Uterus (tissue), 4 donors: ENCODE data around the gene HAO2. TPM values are rescaled to one million over a fixed set of nuclear protein-coding genes. Genes with fewer than 3 reads are reported as not detected.
"Not testable (repeated sequence)": the region's sequence is repeated elsewhere in the genome, so short reads cannot be mapped to it uniquely, and the experiment has no call there.

Source experiments
- DNase-seq, 2 donors: peaks; one replicate each; pipeline ENCODE4 v3.0.0-alpha.2; 2019 to 2020
- H3K27ac ChIP-seq, 2 donors: fragments of 200-600 bp; sonication (generic); 1 replicate in 1 of 2; 2 replicates in 1 of 2; pipeline ENCODE4 v1.5.1; 2016 to 2018
- H3K27me3 ChIP-seq, 2 donors: fragments of 200-600 bp; sonication (generic); one replicate each; pipeline ENCODE4 v1.5.1; 2018 to 2019; ENCODE audit warnings: control low read depth in 1 of 2
- H3K36me3 ChIP-seq, 2 donors: fragments of 200-600 bp; sonication (generic); one replicate each; pipeline ENCODE4 v1.5.1; 2019; ENCODE audit warnings: control low read depth in 1 of 2
- H3K4me1 ChIP-seq, 2 donors: fragments of 200-600 bp; sonication (generic); one replicate each; pipeline ENCODE4 v1.5.1; 2018 to 2019; ENCODE audit warnings: control low read depth in 1 of 2
- H3K4me3 ChIP-seq, 2 donors: fragments of 200-600 bp; sonication (generic); 1 replicate in 1 of 2; 2 replicates in 1 of 2; pipeline ENCODE4 v1.5.1; 2018 to 2019; ENCODE audit warnings: mild to moderate bottlenecking in 1 of 2
- H3K9me3 ChIP-seq, 2 donors: fragments of 200-600 bp; sonication (generic); one replicate each; pipeline ENCODE4 v1.5.1; 2019; ENCODE audit warnings: control low read depth in 1 of 2
- CTCF ChIP-seq, 4 experiments: fragments of 200-600 bp in 2 of 4; fragments of 450-650 bp in 2 of 4; sonication (generic) in 2 of 4; IDR thresholded peaks; one replicate each; pipeline ENCODE4 v1.5.1; 2016 to 2019; ENCODE audit warnings: antibody characterized with exemption in 4 of 4, mild to moderate bottlenecking in 2 of 4, moderate library complexity in 1 of 4
- POLR2A ChIP-seq, 2 donors: fragments of 450-650 bp; IDR thresholded peaks; one replicate each; pipeline ENCODE4 v1.6.1; 2016; ENCODE audit warnings: antibody characterized with exemption in 2 of 2, mild to moderate bottlenecking in 1 of 2, moderate library complexity in 1 of 2
- intact Hi-C: fragments of 100-400 bp; cut with DNase I; formaldehyde crosslinking; loops from one replicate; pipeline ENCODE4 v1.15.1; 2023; ENCODE audit warnings: low total_unique reads
- total RNA-seq, 4 donors: library from RNA; depleted of rRNA in 3 of 4; stranded (reverse); fragments of >200 nt in 3 of 4; gene quantifications; one replicate each; pipeline versions ENCODE4 v1.1.0 to v1.2.4, GENCODE V29; 2014 to 2023
- donor health status: DM: yes; HTN: yes; CAD: no.

HAO2 gene
- total RNA-seq, 4 donors from 2014 or later: 0.90 to 1.4 TPM; not detected in 2

GRCh38 chr1:119372503-119373086 lies 4.0 kb downstream of the HAO2 start:
- no peak for DNase-seq
- Histone ChIP-seq H3K4me3 (no peak overlapping the region), H3K27ac (no peak overlapping the region), H3K36me3 (no peaks in the 10 kb centered on the region), H3K4me1 (no peaks in the 10 kb centered on the region), H3K27me3 (no peaks in the 10 kb centered on the region), H3K9me3 (no peaks in the 10 kb centered on the region)
- intact Hi-C loops: no loop called here
- TF ChIP-seq POLR2A (IDR thresholded peaks at IDR 0.05) (no peak), CTCF (IDR thresholded peaks at IDR 0.05) (no peak)

- no peak overlapping the region for H3K4me3 ChIP-seq
- no peak for DNase-seq
- intact Hi-C loops: no loop called here
- H3K9me3 ChIP-seq: no peaks in the 10 kb centered on the region
- H3K27ac ChIP-seq: no peak overlapping the region
- no peaks in the 10 kb centered on the region for H3K4me1 ChIP-seq
- H3K27me3 ChIP-seq: no peaks in the 10 kb centered on the region
- H3K36me3 ChIP-seq: no peaks in the 10 kb centered on the region
- TF ChIP-seq POLR2A (IDR thresholded peaks at IDR 0.05) (no peak), CTCF (IDR thresholded peaks at IDR 0.05) (no peak)
Measured at GRCh38 chr1:119373465-119373864, 4.9 kb downstream of the HAO2 start.

- DNase-seq: no peak
- TF ChIP-seq POLR2A (IDR thresholded peaks at IDR 0.05) (no peak), CTCF (IDR thresholded peaks at IDR 0.05) (no peak)
- Histone ChIP-seq H3K4me3 (no peak overlapping the region), H3K27ac (no peak overlapping the region), H3K27me3 (no peaks in the 10 kb centered on the region), H3K9me3 (no peaks in the 10 kb centered on the region), H3K4me1 (no peaks in the 10 kb centered on the region), H3K36me3 (no peaks in the 10 kb centered on the region)
- intact Hi-C loops: no loop called here
Measured at GRCh38 chr1:119374208-119374874, 5.8 kb downstream of the HAO2 start.

GRCh38 chr1:119375366-119375765 lies 6.8 kb downstream of the HAO2 start:
- no peaks in the 10 kb centered on the region for H3K27me3 ChIP-seq
- intact Hi-C loops: no loop called here
- DNase-seq: no peak
- no peak for TF ChIP-seq POLR2A (IDR thresholded peaks at IDR 0.05)
- TF ChIP-seq CTCF (IDR thresholded peaks at IDR 0.05): no peak
- no peaks in the 10 kb centered on the region for H3K4me1 ChIP-seq
- no peaks in the 10 kb centered on the region for H3K9me3 ChIP-seq
- no peaks in the 10 kb centered on the region for H3K36me3 ChIP-seq
- no peak overlapping the region for H3K27ac ChIP-seq
- H3K4me3 ChIP-seq: no peak overlapping the region

- Histone ChIP-seq H3K36me3 (no peaks in the 10 kb centered on the region), H3K4me1 (no peaks in the 10 kb centered on the region), H3K27ac (no peak overlapping the region), H3K4me3 (no peak overlapping the region), H3K9me3 (no peaks in the 10 kb centered on the region), H3K27me3 (no peaks in the 10 kb centered on the region)
- no peak for DNase-seq
- no peak for TF ChIP-seq CTCF (IDR thresholded peaks at IDR 0.05)
- TF ChIP-seq POLR2A (IDR thresholded peaks at IDR 0.05): no peak
- intact Hi-C loops: no loop called here
Measured at GRCh38 chr1:119376594-119376993, 8.0 kb downstream of the HAO2 start.

GRCh38 chr1:119377594-119377993 lies 9.0 kb downstream of the HAO2 start:
- H3K27me3 ChIP-seq, H3K27ac ChIP-seq, H3K36me3 ChIP-seq, H3K4me1 ChIP-seq, H3K9me3 ChIP-seq, H3K4me3 ChIP-seq, DNase-seq, intact Hi-C loops: not testable (repeated sequence)
